Measurements from ENCODE around the gene QKI.

DNA sequence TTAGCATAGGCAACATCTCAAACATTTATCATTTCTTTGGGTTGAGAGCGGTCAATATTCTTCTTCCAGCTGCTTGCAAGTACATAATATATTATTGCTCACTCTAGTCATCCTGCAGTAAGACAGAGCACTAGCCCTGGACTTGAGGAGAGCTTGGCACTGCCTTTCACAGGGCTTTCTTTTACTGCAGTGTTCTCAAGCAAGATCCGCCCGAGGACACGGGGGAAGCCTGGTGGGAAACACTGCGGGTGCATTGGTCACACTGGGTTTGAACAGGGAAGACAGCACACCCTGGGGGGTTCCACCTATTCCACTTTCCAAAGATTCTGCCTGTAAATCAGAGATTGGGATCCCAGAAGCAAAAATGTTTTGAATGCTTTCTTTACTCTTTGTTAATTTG is 48.2 kb upstream of the QKI start:
- TF ChIP-seq POLR2A (IDR thresholded peaks at IDR 0.05; ENCODE audit: extremely low read depth, insufficient read length) (no peak), MYC (IDR thresholded peaks at IDR 0.05; ENCODE audit: low read depth, low read length) (no peak)
- TF ChIP-seq, protein P1, sequence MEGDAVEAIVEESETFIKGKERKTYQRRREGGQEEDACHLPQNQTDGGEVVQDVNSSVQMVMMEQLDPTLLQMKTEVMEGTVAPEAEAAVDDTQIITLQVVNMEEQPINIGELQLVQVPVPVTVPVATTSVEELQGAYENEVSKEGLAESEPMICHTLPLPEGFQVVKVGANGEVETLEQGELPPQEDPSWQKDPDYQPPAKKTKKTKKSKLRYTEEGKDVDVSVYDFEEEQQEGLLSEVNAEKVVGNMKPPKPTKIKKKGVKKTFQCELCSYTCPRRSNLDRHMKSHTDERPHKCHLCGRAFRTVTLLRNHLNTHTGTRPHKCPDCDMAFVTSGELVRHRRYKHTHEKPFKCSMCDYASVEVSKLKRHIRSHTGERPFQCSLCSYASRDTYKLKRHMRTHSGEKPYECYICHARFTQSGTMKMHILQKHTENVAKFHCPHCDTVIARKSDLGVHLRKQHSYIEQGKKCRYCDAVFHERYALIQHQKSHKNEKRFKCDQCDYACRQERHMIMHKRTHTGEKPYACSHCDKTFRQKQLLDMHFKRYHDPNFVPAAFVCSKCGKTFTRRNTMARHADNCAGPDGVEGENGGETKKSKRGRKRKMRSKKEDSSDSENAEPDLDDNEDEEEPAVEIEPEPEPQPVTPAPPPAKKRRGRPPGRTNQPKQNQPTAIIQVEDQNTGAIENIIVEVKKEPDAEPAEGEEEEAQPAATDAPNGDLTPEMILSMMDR (IDR thresholded peaks at IDR 0.05; ENCODE audit: low read depth, low read length): no peak
- TF ChIP-seq, protein P2, sequence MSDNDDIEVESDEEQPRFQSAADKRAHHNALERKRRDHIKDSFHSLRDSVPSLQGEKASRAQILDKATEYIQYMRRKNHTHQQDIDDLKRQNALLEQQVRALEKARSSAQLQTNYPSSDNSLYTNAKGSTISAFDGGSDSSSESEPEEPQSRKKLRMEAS (IDR thresholded peaks at IDR 0.05; ENCODE audit: low read depth, low read length): no peak
